Activated CD4-positive, CD25-positive, alpha-beta regulatory T cell treated with anti-CD3 and anti-CD28 coated beads, Interleukin-2, amount 50 U/mL, for 16 hours (primary cell): ENCODE data around the gene OPRL1.

Experiments
- DNase-seq: peaks from one replicate; pipeline ENCODE4 v3.0.0-alpha.2; 2020; ENCODE audit warnings: low read depth, low spot score

Gene OPRL1

GRCh38 chr20:64102647-64103354 lies 22.9 kb downstream of the OPRL1 start:
- DNase-seq, result no peak

- DNase-seq, result no peak
Observed at GRCh38 chr20:64103871-64104666, 24.2 kb downstream of the OPRL1 start.

GRCh38 chr20:64104667-64105451 lies 25.0 kb downstream of the OPRL1 start:
- DNase-seq, result no peak

- no peak for DNase-seq
Observed at GRCh38 chr20:64105846-64106434, 26.1 kb downstream of the OPRL1 start.

GRCh38 chr20:64106435-64106961 lies 26.6 kb downstream of the OPRL1 start:
- DNase-seq, result no peak

GRCh38 chr20:64106981-64107735 lies 27.3 kb downstream of the OPRL1 start, which contains the start of gene NPBWR2:
Gene NPBWR2 (minus strand): TSS chr20:64107565. CDS start chr20:64106831, 734 bp downstream.
- no peak for DNase-seq

- no peak for DNase-seq
Observed at GRCh38 chr20:64107736-64108457, 28.0 kb downstream of the OPRL1 start.

GRCh38 chr20:64108731-64109681 lies 29.1 kb downstream of the OPRL1 start:
- no peak for DNase-seq

GRCh38 chr20:64109831-64110391 lies 30.0 kb downstream of the OPRL1 start:
- no peak for DNase-seq

- DNase-seq, result no peak
Observed at GRCh38 chr20:64110411-64111068, 30.7 kb downstream of the OPRL1 start.

GRCh38 chr20:64111841-64112641 lies 32.2 kb downstream of the OPRL1 start:
- no peak for DNase-seq

GRCh38 chr20:64112691-64113443 lies 33.0 kb downstream of the OPRL1 start:
- no peak for DNase-seq

- DNase-seq, result no peak
Observed at GRCh38 chr20:64113444-64113775, 33.5 kb downstream of the OPRL1 start.

GRCh38 chr20:64113796-64114355 lies 34.0 kb downstream of the OPRL1 start:
- no peak for DNase-seq

- DNase-seq, result no peak
Observed at GRCh38 chr20:64114356-64114971, 34.6 kb downstream of the OPRL1 start.
